HFF-Myc (cell line): Measurements from ENCODE around the gene PARD3.

Source experiments
- DNase-seq: peaks from one replicate; pipeline ENCODE4 v3.0.0-alpha.2; 2011; ENCODE audit warnings: low read depth; ENCODE audit errors: extremely low read depth
- H3K4me3 ChIP-seq: replicated peaks from 2 replicates; pipeline ENCODE4 v1.5.1; 2011; ENCODE audit warnings: low read depth, mild to moderate bottlenecking, control low read depth, low read length
- CTCF ChIP-seq: IDR thresholded peaks from 2 replicates; pipeline ENCODE4 v1.5.1; 2012; ENCODE audit warnings: mild to moderate bottlenecking, low read depth, low read length, control low read depth; ENCODE audit errors: missing control alignments

Gene PARD3

GRCh38 chr10:34091635-34092195 is 723.4 kb downstream of the PARD3 start:
- no peak overlapping the region for H3K4me3 ChIP-seq
- no peak for TF ChIP-seq CTCF
- DNase-seq = no peak

- no peak overlapping the region for H3K4me3 ChIP-seq
- no peak for TF ChIP-seq CTCF
- no peak for DNase-seq
Observed at GRCh38 chr10:34089253-34089652, 725.8 kb downstream of the PARD3 start.

- TF ChIP-seq CTCF = no peak
Observed at GRCh38 chr10:34088208-34088794, 726.8 kb downstream of the PARD3 start.

GRCh38 chr10:34087095-34087418 is 728.0 kb downstream of the PARD3 start:
- no peak for DNase-seq
- no peak for TF ChIP-seq CTCF
- H3K4me3 ChIP-seq = no peak overlapping the region

More at GRCh38 chr10:34088208-34088794, 726.8 kb downstream of the PARD3 start:
- no peak for DNase-seq
- no peak overlapping the region for H3K4me3 ChIP-seq

GRCh38 chr10:34083567-34083966 is 731.5 kb downstream of the PARD3 start:
- TF ChIP-seq CTCF = no peak
- no peak overlapping the region for H3K4me3 ChIP-seq
- no peak for DNase-seq

- DNase-seq = no peak
- no peak overlapping the region for H3K4me3 ChIP-seq
- TF ChIP-seq CTCF = peak; percentile 16
Observed at GRCh38 chr10:34081948-34082347, 733.1 kb downstream of the PARD3 start.

GRCh38 chr10:34081347-34081743 is 733.8 kb downstream of the PARD3 start:
- no peak for DNase-seq
- no peak for TF ChIP-seq CTCF
- H3K4me3 ChIP-seq = no peak overlapping the region
